SK-N-SH (cell line): ENCODE measurements around the gene RBMX. TPM values are rescaled to one million over a fixed set of nuclear protein-coding genes. Genes with fewer than 3 reads are reported as not detected.
"Not testable (repeated sequence)": the region's sequence is repeated elsewhere in the genome, so short reads cannot be mapped to it uniquely, and the experiment has no call there.

Experiments used
- CTCF ChIA-PET: fragments of 300-600, 350-600 bp; formaldehyde crosslinking; extraction: SDS; loops from one replicate; lab custom pipeline; 2021; lab: Yijun Ruan, JAX
- POLR2A ChIA-PET: fragments of 350-600 bp; sonication (Branson Sonifier 250); formaldehyde crosslinking; extraction: SDS; loops from one replicate; lab custom pipeline; 2020; ENCODE audit warnings: antibody characterized with exemption, inconsistent platforms; lab: Yijun Ruan, JAX
- DNase-seq: peaks from one replicate; pipeline ENCODE4 v3.0.0; 2012
- H2AFZ ChIP-seq: fragments of 200-600 bp; sonication (generic); 2 replicates; pipeline ENCODE4 v1.8.1; 2016; ENCODE audit warnings: antibody characterized with exemption, mild to moderate bottlenecking, low read depth
- H3F3A ChIP-seq: fragments of 200-600 bp; sonication (generic); replicated peaks from 2 replicates; pipeline ENCODE3; 2016; ENCODE audit warnings: antibody characterized with exemption, mild to moderate bottlenecking; ENCODE audit not compliant: insufficient read depth
- H3K27ac ChIP-seq, 2 experiments: fragments of 200-500 bp in 1 of 2; fragments of 200-600 bp in 1 of 2; sonication (Bioruptor generic) in 1 of 2; sonication (generic), shearing (Covaris generic) in 1 of 2; 2 replicates each; pipeline versions ENCODE4 v1.5.1 to v1.6.1; 2014 to 2016; ENCODE audit warnings: low read depth in 2 of 2, inconsistent platforms in 1 of 2, low read length in 1 of 2, mild to moderate bottlenecking in 1 of 2, mixed read lengths in 1 of 2
- H3K27me3 ChIP-seq: fragments of 200-600 bp; sonication (generic), shearing (Covaris generic); 2 replicates; pipeline ENCODE4 v1.6.1; 2016; ENCODE audit warnings: mixed run types; ENCODE audit not compliant: insufficient read depth
- H3K36me3 ChIP-seq, 2 experiments: fragments of 200-500 bp in 1 of 2; fragments of 200-600 bp in 1 of 2; sonication (Bioruptor generic) in 1 of 2; sonication (generic) in 1 of 2; replicated peaks in 1 of 2; 2 replicates each; pipeline versions ENCODE3 to v1.5.1; 2014 to 2016; ENCODE audit warnings: low read length in 1 of 2, mild to moderate bottlenecking in 1 of 2; ENCODE audit not compliant: insufficient read depth in 2 of 2, control insufficient read depth in 1 of 2
- H3K4me1 ChIP-seq, 2 experiments: fragments of 200-500 bp in 1 of 2; fragments of 200-600 bp in 1 of 2; sonication (Bioruptor generic) in 1 of 2; sonication (generic), shearing (Covaris generic) in 1 of 2; 2 replicates each; pipeline versions ENCODE4 v1.5.1 to v1.6.1; 2014 to 2016; ENCODE audit warnings: low read depth in 1 of 2, low read length in 1 of 2, mixed run types in 1 of 2; ENCODE audit not compliant: insufficient read depth in 2 of 2, control insufficient read depth in 1 of 2
- H3K4me2 ChIP-seq: fragments of 200-600 bp; sonication (generic), shearing (Covaris generic); 2 replicates; pipeline ENCODE4 v1.6.1; 2017; ENCODE audit warnings: mixed run types
- H3K4me3 ChIP-seq, 2 experiments: fragments of 200-500 bp in 1 of 2; fragments of 200-600 bp in 1 of 2; sonication (Bioruptor generic) in 1 of 2; sonication (generic), shearing (Covaris generic) in 1 of 2; 2 replicates each; pipeline versions ENCODE4 v1.5.1 to v1.8.1; 2014 to 2016; ENCODE audit warnings: low read depth in 2 of 2, inconsistent platforms in 1 of 2, low read length in 1 of 2, mild to moderate bottlenecking in 1 of 2, mixed read lengths in 1 of 2, moderate library complexity in 1 of 2
- H3K79me2 ChIP-seq: fragments of 200-600 bp; sonication (generic); 2 replicates; pipeline ENCODE4 v1.8.1; 2017; ENCODE audit warnings: mild to moderate bottlenecking; ENCODE audit not compliant: insufficient read depth
- H3K9ac ChIP-seq: fragments of 200-600 bp; sonication (generic); 2 replicates; pipeline ENCODE4 v1.6.1; 2017; ENCODE audit warnings: mixed run types
- H3K9me2 ChIP-seq: fragments of 200-600 bp; sonication (generic); 2 replicates; pipeline ENCODE4 v1.6.1; 2017; ENCODE audit warnings: mixed run types
- H3K9me3 ChIP-seq: fragments of 200-600 bp; sonication (generic); 2 replicates; pipeline ENCODE4 v1.6.1; 2017; ENCODE audit warnings: mixed run types, mild to moderate bottlenecking, moderate library complexity
- H4K20me1 ChIP-seq: fragments of 200-600 bp; sonication (generic); 2 replicates; pipeline ENCODE4 v1.6.1; 2017; ENCODE audit warnings: mild to moderate bottlenecking, mixed run types; ENCODE audit not compliant: insufficient read depth
- ELF1 ChIP-seq: IDR thresholded peaks from 2 replicates; pipeline ENCODE4 v1.4.0; 2012
- EP300 ChIP-seq, 2 experiments: IDR thresholded peaks; 2 replicates each; pipeline versions ENCODE4 v1.4.0 to v1.6.1; 2012; ENCODE audit warnings: borderline replicate concordance in 1 of 2, low read depth in 1 of 2, low read length in 1 of 2
- EZH2phosphoT487 ChIP-seq: fragments of 200-600 bp; sonication (generic); IDR thresholded peaks from 2 replicates; pipeline ENCODE4 v1.6.1; 2017; ENCODE audit warnings: low read depth, mixed run types, mild to moderate bottlenecking, antibody characterized with exemption, moderate library complexity, borderline replicate concordance
- FOXJ3 ChIP-seq: sonication (generic); formaldehyde crosslinking; IDR thresholded peaks from 2 replicates; pipeline ENCODE4 v1.5.1; 2020; ENCODE audit warnings: mild to moderate bottlenecking, missing genetic modification reagents
- MXI1 ChIP-seq: IDR thresholded peaks from 2 replicates; pipeline ENCODE4 v1.6.1; 2012; ENCODE audit warnings: mild to moderate bottlenecking, low read depth, low read length, improper control_type of control experiment
- NFIC ChIP-seq: IDR thresholded peaks from 2 replicates; pipeline ENCODE4 v1.4.0; 2012; ENCODE audit warnings: borderline replicate concordance
- NRF1 ChIP-seq: IDR thresholded peaks from 2 replicates; pipeline ENCODE4 v1.6.1; 2012; ENCODE audit warnings: low read depth, mild to moderate bottlenecking, low read length
- POLR2AphosphoS5 ChIP-seq: IDR thresholded peaks from 2 replicates; pipeline ENCODE4 v1.6.1; 2012; ENCODE audit warnings: low read depth, low read length
- SMC3 ChIP-seq: IDR thresholded peaks from 2 replicates; pipeline ENCODE4 v1.6.1; 2012; ENCODE audit warnings: low read depth, low read length, improper control_type of control experiment
- TCF12 ChIP-seq: IDR thresholded peaks from 2 replicates; pipeline ENCODE4 v1.4.0; 2012
- WGBS: methylation state at CpG from one replicate; pipeline ENCODE4 v1.1.6; 2017; ENCODE audit warnings: low lambda C conversion rate; 5-methylcytosine and 5-hydroxymethylcytosine counted together
- polyA plus RNA-seq, 3 experiments: library from polyadenylated mRNA; depleted of rRNA; stranded (reverse); fragments of >200 nt; gene quantifications; 2 replicates each; pipeline ENCODE4 v1.2.3, GENCODE V29; 2012
- TF ChIP-seq, protein P1 (sequence below): IDR thresholded peaks from 2 replicates; pipeline ENCODE4 v1.6.1; 2012; ENCODE audit warnings: mild to moderate bottlenecking, low read depth, low read length, moderate library complexity
- TF ChIP-seq, protein P2 (sequence below): IDR thresholded peaks from 2 replicates; pipeline ENCODE4 v1.4.0; 2012; ENCODE audit warnings: low read depth, borderline replicate concordance
- TF ChIP-seq, protein P3 (sequence below): fragments of 150-350 bp; IDR thresholded peaks from 2 replicates; pipeline ENCODE4 v1.6.1; 2017; ENCODE audit warnings: antibody characterized with exemption, low read length, low read depth, borderline replicate concordance

Gene RBMX
- polyA plus RNA-seq, 1 of the 3 experiments (the other 2 are of a cell fraction), result 131 TPM

DNA sequence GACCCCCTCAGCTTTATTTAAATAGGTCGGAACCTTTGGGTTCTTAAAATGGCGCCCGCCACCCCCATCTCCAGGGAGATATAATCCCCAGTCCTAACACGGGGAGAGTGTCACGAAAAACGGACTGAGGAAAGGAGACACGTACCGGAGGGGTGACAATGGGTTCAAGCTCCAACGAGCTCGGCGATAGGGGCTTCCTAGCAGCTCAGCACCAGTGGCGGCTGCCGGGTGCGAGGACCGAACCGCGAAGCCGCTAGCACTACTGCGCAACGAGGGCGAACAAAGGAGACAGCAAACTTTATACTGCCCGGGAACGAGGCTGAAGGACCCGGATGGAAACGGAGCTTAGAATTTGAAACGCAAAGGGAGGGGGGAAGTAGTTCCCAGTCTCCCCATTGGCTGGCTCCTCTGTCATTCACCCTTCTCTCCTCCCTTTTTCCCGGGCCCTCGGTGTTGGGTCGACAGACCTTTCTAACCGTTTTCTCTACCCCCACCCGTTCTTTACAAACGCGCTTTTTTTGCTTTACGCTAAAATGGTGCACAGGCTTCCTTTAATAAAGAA lies at the start of gene RBMX (continued):
- peak; percentile 63 for TF ChIP-seq MXI1

DNA sequence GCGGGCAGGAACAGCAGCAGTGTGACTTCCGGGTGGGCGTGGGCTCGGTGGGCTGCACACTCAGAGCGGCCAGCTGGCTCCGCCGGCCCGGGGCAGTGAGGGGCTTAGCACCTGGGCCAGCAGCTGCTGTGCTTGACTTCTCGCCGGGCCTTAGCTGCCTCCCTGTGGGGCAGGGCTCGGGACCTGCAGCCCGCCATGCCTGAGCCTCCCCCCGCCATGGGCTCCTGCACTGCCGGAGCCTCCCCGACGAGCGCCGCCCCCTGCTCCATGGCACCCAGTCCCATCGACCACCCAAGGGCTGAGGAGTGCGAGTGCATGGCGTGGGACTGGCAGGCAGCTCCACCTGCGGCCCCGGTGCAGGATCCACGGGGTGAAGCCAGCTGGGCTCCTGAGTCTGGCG lies 40.9 kb upstream of the RBMX start:
- CTCF ChIA-PET, result interaction anchor here (2.5 kb wide), 1 partner anchor 210 kb away, joined by 11 read pairs; no protein-coding TSS in a partner anchor
- H3F3A ChIP-seq, result not testable (repeated sequence)
- WGBS, result 100% methylated on average over 4 of the region's 25 CpGs

DNA sequence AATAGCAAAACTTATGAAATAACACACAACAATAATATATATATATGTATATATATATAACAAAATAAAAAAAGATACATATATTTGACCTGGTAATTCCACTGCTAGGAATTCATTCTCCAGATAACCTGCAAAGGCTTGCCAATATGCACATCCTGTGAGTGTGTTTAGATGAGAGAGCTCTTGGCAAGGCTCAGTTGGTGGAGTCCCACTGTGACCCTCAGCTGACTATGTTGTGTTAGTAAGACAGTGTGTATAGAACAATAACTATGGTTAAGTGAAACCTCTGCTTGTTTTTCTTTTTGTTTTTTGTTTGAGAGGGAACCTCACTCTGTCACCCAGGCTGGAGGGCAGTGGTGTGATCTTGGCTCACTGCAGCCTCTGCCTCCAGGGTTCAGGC lies 39.5 kb upstream of the RBMX start:
- Histone ChIP-seq H3K36me3 (no peaks in the 10 kb centered on the region), H3K79me2 (no peaks in the 10 kb centered on the region), H3K9ac (no peak overlapping the region), H3K9me2 (no peaks in the 10 kb centered on the region), H4K20me1 (no peaks in the 10 kb centered on the region), H2AFZ (no peak overlapping the region), H3K9me3 (no peaks in the 10 kb centered on the region), H3K4me2 (no peak overlapping the region), H3K4me1 (no peaks in the 10 kb centered on the region), H3K4me3 (no peak overlapping the region), H3K27ac (no peak overlapping the region), H3K27me3 (no peaks in the 10 kb centered on the region; the same call in 1 of the 2 replicates), H3F3A (no peaks in the 10 kb centered on the region)
- no peak for DNase-seq
- ChIA-PET CTCF (interaction anchor here (2.5 kb wide), 1 partner anchor 209 kb away, joined by 11 read pairs; no protein-coding TSS in a partner anchor), POLR2A (no interaction called here)
- TF ChIP-seq, protein P1, sequence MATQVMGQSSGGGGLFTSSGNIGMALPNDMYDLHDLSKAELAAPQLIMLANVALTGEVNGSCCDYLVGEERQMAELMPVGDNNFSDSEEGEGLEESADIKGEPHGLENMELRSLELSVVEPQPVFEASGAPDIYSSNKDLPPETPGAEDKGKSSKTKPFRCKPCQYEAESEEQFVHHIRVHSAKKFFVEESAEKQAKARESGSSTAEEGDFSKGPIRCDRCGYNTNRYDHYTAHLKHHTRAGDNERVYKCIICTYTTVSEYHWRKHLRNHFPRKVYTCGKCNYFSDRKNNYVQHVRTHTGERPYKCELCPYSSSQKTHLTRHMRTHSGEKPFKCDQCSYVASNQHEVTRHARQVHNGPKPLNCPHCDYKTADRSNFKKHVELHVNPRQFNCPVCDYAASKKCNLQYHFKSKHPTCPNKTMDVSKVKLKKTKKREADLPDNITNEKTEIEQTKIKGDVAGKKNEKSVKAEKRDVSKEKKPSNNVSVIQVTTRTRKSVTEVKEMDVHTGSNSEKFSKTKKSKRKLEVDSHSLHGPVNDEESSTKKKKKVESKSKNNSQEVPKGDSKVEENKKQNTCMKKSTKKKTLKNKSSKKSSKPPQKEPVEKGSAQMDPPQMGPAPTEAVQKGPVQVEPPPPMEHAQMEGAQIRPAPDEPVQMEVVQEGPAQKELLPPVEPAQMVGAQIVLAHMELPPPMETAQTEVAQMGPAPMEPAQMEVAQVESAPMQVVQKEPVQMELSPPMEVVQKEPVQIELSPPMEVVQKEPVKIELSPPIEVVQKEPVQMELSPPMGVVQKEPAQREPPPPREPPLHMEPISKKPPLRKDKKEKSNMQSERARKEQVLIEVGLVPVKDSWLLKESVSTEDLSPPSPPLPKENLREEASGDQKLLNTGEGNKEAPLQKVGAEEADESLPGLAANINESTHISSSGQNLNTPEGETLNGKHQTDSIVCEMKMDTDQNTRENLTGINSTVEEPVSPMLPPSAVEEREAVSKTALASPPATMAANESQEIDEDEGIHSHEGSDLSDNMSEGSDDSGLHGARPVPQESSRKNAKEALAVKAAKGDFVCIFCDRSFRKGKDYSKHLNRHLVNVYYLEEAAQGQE, result no peak
- TF ChIP-seq SMC3, result no peak
- TF ChIP-seq ELF1, result no peak
- TF ChIP-seq TCF12, result no peak
- no peak for TF ChIP-seq MXI1
- TF ChIP-seq NFIC, result no peak
- no peak for TF ChIP-seq NRF1
- TF ChIP-seq EP300 (IDR thresholded peaks at IDR 0.05; ENCODE audit: borderline replicate concordance in 1 of 2, low read depth in 1 of 2, low read length in 1 of 2), result no peak
- TF ChIP-seq, protein P2, sequence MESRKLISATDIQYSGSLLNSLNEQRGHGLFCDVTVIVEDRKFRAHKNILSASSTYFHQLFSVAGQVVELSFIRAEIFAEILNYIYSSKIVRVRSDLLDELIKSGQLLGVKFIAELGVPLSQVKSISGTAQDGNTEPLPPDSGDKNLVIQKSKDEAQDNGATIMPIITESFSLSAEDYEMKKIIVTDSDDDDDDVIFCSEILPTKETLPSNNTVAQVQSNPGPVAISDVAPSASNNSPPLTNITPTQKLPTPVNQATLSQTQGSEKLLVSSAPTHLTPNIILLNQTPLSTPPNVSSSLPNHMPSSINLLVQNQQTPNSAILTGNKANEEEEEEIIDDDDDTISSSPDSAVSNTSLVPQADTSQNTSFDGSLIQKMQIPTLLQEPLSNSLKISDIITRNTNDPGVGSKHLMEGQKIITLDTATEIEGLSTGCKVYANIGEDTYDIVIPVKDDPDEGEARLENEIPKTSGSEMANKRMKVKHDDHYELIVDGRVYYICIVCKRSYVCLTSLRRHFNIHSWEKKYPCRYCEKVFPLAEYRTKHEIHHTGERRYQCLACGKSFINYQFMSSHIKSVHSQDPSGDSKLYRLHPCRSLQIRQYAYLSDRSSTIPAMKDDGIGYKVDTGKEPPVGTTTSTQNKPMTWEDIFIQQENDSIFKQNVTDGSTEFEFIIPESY, result no peak
- no peak for TF ChIP-seq FOXJ3 (CRISPR knock-in tag)
- TF ChIP-seq, protein P3, sequence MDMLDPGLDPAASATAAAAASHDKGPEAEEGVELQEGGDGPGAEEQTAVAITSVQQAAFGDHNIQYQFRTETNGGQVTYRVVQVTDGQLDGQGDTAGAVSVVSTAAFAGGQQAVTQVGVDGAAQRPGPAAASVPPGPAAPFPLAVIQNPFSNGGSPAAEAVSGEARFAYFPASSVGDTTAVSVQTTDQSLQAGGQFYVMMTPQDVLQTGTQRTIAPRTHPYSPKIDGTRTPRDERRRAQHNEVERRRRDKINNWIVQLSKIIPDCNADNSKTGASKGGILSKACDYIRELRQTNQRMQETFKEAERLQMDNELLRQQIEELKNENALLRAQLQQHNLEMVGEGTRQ, result no peak
- no peak for TF ChIP-seq EZH2phosphoT487
- no peak for TF ChIP-seq POLR2AphosphoS5

More for the DNA sequence above, 40.9 kb upstream of the RBMX start:
- DNase-seq, H3K79me2 ChIP-seq, H4K20me1 ChIP-seq, H3K9me3 ChIP-seq, H2AFZ ChIP-seq, H3K4me1 ChIP-seq, H3K4me3 ChIP-seq, H3K9ac ChIP-seq, H3K36me3 ChIP-seq, H3K27me3 ChIP-seq, H3K4me2 ChIP-seq, H3K27ac ChIP-seq, H3K9me2 ChIP-seq: not testable (repeated sequence)
- POLR2A ChIA-PET, result interaction anchor here (0.7 kb wide), 1 partner anchor 41 kb away, joined by 4 read pairs; the partner anchor contains the start of gene RBMX
